HG02759 (cell line): ENCODE results near the gene DTWD2.

Source experiments
- ATAC-seq: cut with Tn5 transposase; IDR thresholded peaks from one replicate; pipeline ENCODE4 v1.9.1; 2021; ENCODE audit warnings: mild to moderate bottlenecking, moderate library complexity; ENCODE audit not compliant: unreplicated experiment

The DTWD2 gene

GRCh38 chr5:118789366-118789765, 199.0 kb downstream of the DTWD2 start:
- no peak for ATAC-seq

DNA sequence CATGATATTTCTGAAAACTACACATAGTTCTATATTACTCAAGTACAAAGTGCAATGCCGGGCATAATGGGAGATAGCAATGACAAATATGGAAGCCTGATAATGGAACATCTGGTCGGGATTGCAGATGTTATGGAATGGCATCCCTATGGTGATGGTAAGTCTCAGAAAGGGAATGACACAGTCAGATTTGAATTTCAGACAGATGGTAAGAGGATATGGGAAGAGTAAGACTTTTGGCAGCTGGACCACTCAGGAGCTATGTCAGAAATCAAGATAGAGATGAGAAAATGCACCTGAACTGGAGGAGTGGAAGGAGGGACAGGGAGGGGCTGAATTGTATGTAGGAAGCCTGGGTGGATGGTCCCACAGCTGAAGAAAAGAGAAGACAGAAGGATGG, 200.0 kb downstream of the DTWD2 start:
- ATAC-seq = no peak
